ENCODE data around the gene IPPK.

- TF ChIP-seq CTCF (IDR thresholded peaks at IDR 0.05; ENCODE audit: low read length) (no peak), EZH2 (optimal IDR thresholded peaks at IDR 0.05; ENCODE audit: low read depth, low read length) (no peak), EZH2phosphoT487 (IDR thresholded peaks at IDR 0.05; ENCODE audit: low read length) (no peak)
Observed at GRCh38 chr9:92666912-92667532, 2.9 kb downstream of the IPPK start.
